Hippocampal formation (tissue), 2 donors: ENCODE data around the gene YY2.
"Not testable (repeated sequence)": the region's sequence is repeated elsewhere in the genome, so short reads cannot be mapped to it uniquely, and the experiment has no call there.

Source experiments
- DNase-seq, 2 donors: peaks; one replicate each; lab custom pipeline; 2025; lab: John Stamatoyannopoulos, UW

YY2 gene

GRCh38 chrX:21874182-21874581 is 18.4 kb downstream of the YY2 start:
- not testable (repeated sequence) for DNase-seq

DNA sequence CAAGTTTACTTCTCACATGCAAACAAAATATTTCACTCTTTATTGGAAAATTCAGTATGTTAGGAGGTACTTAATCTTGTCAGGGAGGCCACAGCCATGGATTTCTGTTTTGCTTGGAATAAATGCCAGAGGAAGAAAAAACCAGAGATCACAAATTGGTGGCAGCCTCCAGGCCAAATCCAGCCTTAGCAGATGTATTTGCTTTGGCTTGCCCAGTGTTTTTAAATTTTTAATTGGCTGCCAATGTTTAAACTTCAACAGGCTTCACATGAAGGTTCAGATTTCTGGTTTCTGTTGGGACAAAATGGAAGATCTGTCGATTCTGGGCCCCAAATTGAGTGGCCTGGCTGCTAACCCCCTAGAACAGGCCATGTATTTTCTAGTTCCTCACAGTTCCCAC is 19.2 kb downstream of the YY2 start:
- DNase-seq = no peak

- DNase-seq = no peak
Observed at GRCh38 chrX:21881881-21882574, 26.2 kb downstream of the YY2 start.

GRCh38 chrX:21883258-21883657 is 27.5 kb downstream of the YY2 start:
- peak in 1 of 2 donors; percentile 9 for DNase-seq

- DNase-seq = no peak
Observed at GRCh38 chrX:21885568-21885967, 29.8 kb downstream of the YY2 start.

DNA sequence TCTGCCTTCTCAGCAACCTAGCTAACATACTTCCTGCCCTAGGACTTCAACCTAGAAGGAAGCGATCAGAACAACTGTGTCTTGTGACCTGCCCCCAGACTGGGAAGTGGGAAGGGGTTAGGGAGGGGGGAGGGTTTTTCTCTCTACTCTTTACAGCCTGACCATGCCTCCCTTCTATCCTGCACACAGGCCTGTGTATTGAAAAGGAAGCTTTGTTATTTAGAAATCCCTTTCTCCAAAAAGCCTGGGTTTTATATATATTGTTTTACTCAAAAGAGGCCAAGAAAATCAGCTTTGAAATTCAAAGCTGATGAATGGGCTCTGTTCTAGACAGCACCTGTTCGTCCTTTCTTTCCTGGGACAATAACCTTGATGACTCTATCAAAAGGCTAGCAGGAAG is 49.5 kb downstream of the YY2 start:
- peak in 1 of 2 donors; percentile 3 for DNase-seq

GRCh38 chrX:21905953-21906352 is 50.2 kb downstream of the YY2 start:
- DNase-seq = no peak

- DNase-seq = no peak
Observed at GRCh38 chrX:21907260-21907659, 51.5 kb downstream of the YY2 start.
